Measurements from ENCODE around the gene CPEB1.

The CPEB1 gene

DNA sequence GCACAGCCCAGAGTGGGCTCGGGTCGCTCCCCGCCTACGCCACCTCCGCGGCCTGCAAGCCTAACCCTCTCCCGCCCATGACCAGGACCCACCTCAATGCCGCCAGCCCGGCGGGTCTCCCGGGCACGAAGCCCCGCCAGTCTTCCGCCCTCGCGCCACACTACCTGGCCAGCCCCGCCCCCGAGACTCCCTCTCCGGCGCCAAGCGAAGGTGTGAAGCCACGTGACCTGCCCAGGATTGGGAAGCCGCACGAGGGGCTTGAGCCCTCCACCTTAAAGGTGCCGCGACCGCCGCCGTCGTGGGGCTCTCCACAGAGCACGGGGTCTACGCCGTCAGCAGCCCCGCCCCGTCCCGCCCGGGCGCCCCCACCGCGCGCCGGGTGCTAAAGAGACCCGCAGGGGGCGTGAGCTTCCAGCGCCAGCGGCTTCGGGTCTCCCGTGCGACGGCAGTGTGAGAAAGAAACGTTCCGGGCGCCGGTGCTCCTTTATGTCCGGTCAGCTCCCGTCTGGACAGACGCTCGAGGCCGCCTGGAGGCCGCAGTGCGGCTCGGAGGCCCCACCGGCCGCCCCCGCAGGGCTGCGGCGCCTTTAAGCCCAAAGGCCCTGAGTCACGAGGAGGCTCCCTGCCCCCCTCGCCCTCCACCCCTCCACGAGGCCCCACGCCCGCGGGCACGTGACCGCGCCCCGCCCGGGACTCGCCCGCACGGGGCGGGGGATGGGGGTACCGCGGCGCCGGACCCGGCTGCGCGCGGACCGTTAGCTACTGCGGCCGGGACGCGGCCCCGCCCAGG lies at the start of gene CPEB1:
Gene CPEB1, minus strand, starts transcription at position 319 of the 790 bp plus-strand sequence. CDS start 18,904 bp downstream, outside the sequence.
- DNase-seq (ENCODE audit: low read depth) = peak; percentile 59

DNA sequence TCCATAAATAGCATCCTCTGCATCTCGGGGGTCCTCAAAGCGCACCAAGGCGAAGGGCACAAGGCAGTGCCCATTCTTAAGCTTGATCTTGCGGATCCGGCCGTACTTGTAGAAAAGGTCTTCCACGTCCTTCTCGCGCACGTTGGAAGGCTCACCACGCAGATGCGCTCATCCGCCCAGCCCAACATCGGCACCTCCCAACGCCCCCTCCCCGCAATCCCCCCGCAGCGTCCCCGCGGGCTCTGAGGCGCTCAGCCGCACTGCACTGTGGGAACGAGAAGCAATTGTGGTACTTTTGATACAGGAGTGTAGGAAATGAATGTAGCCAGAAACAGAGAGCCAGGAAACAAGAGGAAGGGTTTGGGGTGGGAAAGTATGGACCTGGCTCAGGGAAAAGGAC lies 45.0 kb upstream of the CPEB1 start:
- no peak for DNase-seq (ENCODE audit: low read depth)

DNA sequence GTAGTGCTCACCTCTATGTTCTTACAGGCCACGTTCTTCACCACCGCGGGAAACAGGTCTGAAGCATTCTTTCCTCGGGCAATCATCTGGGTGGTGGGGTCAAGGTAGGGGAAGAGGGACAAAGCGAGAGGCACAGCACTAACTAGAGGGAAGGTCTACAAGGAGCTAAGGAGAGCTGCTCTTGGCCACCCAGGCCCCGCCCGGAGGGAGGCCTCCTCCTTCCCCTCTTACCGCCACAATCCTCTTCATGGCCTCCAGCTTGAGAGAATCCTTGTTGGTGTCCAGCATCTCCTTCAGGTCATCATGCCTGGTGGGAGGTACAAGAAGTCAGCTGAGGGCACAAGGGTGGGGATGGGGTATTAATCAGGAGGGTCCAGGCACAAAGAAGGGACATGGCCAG lies 42.0 kb upstream of the CPEB1 start:
- no peak for DNase-seq (ENCODE audit: low read depth)

DNA sequence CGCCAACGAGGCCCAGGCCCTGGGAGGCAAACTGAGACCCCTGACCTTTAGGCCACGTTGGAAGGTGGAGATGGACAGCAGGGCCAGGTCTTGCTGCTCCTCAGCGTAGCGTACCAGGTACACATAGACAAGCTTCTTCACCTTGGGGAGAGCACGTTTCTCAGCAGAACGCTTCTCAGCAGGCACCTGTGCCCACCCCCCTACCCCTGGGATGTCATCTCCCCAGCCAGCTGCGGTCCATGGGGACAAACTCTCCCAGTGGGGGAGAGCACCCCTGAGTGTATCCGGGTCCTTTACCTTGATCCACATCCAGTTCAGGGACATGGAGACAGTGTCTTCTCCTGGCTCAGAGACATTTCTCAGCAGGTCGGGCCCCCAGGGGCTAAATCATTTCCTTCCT lies 41.5 kb upstream of the CPEB1 start:
- DNase-seq (ENCODE audit: low read depth) = no peak

DNA sequence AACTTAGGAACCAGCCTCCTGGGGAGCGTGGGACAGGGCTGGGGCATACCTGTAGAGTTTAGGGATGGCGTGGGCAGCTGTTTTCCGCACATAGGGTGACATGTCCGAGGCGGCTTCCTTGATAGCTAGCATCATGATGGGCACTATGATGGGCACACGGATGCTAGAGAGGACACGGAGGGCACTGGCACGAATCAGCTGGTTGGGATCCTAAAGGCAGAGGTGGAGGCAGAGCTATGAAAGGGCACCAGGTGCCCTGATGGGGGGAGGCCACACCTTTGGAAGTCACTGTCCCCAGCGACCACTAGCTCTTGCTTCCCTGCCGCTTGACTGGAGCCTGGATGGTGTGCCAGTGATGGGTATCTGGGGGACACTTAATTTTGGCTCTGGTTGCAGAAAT lies 34.2 kb upstream of the CPEB1 start:
- DNase-seq (ENCODE audit: low read depth) = no peak

DNA sequence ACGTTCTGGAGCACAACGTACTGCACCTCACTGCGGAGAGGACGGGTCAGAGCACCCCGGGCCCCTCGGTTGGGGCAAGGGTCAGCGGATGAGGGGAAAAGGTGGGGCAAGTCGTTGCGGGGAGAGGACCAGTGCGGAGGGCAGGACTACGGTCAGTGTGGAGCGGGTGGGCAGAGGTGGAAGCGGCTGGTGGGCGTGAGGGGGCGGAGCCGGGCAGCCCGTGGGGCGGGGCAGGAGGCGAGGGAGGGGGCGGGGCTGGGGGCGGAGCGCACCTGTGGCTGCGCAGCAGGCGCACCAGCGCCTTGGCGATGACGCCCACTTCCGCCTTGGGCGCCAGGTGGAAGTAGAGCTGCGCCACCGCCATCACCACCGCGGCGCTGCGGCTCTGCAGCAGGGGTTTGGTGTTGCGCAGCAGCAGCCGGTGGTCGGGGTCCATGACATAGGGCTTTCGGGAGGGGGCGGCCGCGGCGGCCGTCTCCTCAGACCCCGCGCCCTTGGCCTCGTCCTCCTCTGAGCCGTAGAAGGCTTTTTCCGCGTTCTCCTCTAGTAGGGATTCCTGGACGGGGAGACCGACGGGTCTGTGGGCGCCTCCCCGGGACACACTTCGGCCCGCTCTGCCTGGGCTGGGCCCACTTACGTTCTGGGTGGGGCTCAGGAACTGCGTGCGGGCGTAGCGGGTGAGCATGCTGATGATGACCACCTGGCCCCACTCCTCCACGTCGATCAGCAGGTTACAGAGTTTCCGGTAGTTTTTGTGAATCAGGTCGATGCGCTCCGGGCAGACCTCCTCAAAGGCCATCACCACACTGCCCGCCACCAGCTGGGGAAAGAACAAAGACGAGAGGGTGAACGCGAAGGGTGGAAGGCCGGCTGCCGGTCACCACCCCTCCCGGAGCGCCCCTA lies 33.3 kb upstream of the CPEB1 start:
- DNase-seq (ENCODE audit: low read depth) = peak; percentile 78

DNA sequence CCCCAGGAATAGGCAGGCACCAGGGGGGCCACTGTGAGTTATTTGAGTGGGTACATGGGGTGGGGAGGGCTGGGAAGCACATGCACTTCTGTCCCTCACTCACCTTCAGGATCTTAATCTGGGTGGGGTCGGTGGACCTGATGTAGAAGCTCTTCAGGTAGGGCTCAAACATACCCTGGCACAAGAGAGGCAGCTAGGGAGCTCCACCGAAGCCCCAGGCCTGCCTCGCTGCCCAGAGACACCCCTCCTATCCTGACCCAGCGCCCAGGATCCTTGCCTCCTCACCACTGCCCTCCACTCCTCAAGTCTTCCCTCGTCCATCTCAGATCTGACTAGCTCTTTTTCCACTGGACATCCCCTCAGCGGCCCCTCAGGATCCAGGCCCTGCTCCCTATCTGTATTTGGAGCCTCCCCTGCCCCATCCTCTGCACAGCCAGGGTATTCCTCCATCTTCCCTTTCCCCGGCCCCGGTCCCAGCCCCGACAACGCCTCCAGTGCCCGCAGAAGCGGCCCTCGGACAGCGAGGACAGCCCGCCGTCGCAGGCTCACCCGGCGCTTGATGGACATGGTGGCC lies 32.5 kb upstream of the CPEB1 start:
- DNase-seq (ENCODE audit: low read depth) = no peak

DNA sequence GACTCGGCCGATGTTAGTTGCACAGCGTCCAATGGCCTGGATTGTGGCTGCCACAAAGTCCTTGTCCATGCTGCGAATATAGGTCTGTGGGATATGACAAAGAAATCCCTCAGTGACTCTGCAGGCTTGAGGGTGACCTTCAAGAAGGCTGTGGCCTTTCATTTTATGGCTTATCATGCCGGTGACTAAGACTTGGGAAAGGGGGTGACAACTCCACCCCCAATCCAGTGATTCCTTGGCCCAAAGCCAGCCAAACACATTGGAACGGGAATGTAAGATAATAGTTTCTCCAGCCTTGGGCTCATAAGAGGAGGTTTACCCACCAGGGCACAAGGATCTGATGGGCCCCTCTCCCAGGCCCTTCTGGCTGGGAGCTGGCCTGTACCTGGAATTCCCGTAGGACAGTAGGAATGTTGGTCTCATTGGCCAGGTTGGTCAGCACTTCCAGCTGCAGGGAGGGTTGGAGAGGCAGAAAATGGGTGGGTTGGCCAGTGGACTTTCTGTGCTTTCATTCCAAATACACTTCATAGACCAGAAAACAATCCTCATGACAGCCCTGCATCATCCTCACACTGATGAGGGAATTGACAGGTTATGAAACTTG lies 30.7 kb upstream of the CPEB1 start:
- no peak for DNase-seq (ENCODE audit: low read depth)

DNA sequence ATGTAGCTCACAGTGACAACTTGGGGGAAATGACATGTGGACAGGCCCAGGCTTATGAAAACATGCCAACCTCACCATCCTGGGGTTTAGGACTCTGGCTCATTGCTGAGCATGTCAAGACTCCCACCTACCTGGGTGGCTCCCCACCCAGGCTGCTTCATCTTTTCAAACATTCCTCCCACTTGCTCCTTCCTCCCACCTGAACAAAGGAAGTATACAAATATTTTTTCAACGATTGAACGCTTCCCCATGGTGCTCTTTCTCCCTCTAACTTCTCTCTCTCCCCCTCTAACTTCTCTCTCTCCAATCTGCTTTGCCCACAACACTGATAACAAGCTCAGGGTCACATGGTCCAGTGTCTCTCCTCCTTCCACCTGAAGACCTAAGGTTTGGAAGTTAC lies 27.7 kb upstream of the CPEB1 start:
- DNase-seq (ENCODE audit: low read depth) = no peak

DNA sequence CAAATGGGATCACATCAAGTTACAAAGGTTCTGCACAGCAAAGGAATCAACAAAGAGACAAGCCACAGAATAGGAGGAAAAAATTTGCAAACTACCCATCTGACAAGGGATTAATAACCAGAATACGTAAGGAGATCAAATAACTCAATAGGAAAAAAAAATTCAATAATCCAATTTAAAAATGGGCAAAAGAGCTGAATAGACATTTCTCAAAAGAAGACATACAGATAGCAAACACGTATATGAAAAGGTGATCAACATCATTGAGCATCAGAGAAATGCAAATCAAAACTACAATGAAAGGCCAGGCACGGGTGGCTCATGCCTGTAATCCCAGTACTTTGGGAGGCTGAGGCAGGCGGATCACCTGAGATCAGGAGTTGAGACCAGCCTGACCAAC lies 23.5 kb upstream of the CPEB1 start:
- DNase-seq (ENCODE audit: low read depth) = no peak

DNA sequence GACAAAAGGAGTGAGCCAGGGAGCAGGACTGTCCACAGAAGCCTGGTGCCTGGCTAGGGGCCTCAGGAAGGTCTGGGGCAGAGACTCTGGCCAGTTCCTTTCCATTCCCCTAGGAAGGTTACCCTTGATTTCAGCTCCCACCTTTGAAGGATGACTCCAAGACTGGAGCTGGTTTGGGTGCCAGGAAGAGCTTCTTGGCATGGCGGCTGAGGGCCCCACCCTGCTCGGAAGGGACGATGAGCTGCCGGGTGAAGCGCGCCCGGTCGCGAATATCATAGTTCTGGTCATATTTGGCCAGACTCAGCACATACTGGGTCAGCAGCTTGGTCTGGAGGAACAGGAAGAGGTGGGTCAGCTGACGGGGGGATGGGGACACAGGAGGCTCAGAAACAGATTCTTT lies 19.4 kb upstream of the CPEB1 start:
- DNase-seq (ENCODE audit: low read depth) = no peak

DNA sequence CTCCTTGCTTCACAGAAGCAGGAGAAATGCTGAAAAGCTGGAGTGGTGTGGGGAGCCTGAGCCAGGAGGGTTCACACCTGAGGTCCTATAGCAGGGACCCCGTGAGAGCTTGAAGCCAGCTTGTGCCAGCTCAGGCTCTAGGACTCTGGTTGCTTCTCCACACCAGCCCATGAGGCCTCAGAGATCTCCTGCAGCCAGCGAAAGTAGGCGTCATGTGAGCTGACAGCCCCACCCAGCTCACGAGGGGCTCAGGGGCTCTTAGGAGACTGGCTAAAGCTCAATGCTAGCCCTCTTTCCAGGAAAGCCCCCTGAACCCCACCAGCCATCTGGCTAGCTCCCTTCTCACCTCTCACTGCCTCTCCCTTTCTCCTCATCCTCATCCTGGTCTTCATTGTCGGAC lies 16.9 kb upstream of the CPEB1 start:
- DNase-seq (ENCODE audit: low read depth) = no peak

DNA sequence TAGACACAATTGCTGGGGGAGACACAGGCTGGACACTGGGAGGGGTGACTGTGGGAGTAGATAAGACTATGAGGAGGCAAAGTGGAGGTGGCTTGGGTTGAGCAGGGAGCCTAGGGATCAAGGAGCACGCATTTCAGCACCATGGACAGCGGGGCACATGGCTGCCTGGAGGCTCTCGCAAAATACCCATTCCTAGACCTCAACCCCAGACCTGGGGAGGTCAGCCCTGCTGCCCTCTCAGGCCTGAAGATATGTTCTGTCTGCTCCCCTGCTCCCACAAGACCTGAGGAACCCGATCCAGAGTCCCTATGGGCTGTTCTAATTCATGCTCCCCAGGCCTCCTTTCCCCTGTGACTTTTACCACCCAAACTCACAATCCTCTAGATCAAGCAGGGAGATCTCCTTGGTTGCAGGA lies 16.0 kb upstream of the CPEB1 start:
- no peak for DNase-seq (ENCODE audit: low read depth)

DNA sequence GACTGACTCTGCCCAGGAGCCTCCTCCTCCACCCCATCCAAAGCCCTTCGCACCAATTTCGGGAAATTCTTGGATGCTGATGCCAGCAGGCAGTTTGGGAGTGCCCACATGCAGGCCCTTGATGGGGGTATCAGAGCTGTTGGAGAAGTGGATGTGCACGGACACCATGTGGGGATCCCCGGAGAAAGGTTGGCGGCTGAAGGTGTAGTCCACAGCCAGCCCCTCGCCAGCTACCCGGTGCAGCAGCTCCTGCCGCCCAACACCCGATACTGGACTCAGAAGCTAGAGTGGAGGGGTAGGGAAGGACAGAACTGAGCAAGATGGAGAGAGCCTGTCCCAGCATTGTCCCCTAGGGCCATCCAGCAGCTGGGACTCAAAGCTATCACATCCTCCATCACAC lies 15.5 kb upstream of the CPEB1 start:
- no peak for DNase-seq (ENCODE audit: low read depth)

DNA sequence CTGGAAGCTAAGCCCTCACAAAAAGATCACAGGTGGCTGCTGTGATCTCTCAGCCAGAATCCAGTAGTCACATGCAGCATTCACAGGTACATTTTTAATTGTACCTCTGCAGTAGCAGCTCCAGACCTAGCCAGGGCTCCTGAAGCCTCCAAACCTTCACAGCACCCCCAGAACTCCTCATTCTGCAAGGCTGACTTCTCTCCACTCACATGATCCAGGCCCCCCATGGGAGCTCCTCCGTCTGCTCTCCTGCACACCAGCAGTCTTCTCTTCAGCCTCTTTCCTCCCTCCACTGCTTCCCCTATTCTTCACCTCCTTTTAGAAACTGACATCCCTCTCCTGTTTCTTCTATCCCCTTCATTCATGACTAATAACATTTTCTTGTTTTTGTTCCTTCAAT lies 13.2 kb upstream of the CPEB1 start:
- DNase-seq (ENCODE audit: low read depth) = no peak

DNA sequence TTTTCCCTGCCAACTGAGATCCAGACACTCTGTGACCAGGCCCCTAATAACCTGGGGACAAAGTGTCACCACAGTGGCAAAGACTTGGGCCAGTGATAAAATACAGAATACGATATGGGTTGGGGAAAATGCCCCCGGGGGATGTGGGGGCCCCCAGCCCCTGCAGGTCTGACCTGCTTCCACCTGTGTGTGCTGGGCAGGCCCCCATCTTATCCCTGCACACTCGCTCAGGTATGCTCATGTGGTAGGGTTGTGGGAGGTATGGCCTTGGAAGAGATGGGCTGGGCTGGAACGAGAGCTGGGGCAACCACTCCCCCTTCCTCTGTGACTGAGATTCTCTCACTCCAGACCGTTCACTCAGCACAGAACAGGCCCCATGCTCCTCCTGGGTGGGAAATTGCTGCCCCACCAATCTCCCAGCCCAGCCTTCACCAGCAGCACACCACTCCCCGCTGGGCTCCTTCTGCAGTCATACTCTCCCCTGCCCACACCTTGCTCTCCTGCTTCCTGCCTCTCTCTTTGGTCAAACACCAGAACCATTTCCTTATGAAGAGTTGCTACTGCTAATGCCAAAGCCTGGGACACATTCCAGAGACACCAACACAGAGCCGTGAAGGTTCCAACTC lies 9.6 kb upstream of the CPEB1 start:
- DNase-seq (ENCODE audit: low read depth) = no peak

DNA sequence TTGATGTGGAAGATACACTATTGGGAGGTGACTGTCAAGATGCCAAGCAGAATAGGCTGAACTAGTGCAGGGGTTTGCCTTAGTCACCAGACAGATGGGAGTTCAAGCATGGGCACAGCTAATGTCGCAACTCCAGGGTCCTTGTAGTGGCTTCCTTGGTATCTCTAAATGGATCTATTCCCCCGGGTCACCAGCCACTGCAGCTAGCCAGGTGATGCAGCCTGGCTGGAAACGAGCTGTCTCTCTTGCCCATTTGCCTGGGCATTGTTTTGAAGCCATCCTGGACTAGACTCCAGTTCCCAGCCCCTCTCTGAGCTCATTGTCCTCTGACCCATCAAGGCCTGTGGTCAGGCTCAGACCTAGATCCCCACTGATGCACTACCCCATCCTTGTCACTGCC lies 8.4 kb upstream of the CPEB1 start:
- no peak for DNase-seq (ENCODE audit: low read depth)

DNA sequence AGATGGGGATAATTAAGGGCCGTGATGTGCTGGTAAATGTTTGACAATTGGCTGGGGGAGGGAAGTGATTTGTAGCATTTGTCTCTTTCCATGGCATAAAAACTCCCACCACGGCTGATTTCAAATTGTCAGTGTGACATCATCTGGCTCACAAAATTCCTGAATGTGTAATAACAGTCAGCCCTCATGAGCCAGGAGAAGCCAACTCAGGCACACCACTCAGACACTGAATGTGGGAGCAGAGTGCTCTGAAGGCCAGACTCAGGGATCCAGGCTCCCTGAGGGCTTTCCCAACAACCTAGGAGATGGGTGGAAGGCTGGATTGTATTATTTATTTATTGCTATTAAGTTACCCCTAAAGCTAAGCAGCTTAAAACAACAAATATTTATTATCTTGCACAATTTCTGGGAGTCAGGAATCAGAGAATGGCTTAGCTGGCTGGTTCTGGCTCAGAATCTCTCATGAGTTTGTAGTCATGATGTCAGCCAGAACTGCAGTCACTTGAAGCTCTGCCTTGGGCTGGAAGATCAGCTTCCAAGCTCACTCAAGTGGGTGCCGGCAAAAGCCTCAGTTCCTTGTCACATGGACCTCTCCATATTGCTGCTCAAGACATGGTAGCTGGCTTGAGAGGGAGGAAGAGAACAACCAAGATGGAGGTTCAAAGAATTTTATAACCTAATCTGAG lies 6.5 kb upstream of the CPEB1 start:
- DNase-seq (ENCODE audit: low read depth) = no peak

DNA sequence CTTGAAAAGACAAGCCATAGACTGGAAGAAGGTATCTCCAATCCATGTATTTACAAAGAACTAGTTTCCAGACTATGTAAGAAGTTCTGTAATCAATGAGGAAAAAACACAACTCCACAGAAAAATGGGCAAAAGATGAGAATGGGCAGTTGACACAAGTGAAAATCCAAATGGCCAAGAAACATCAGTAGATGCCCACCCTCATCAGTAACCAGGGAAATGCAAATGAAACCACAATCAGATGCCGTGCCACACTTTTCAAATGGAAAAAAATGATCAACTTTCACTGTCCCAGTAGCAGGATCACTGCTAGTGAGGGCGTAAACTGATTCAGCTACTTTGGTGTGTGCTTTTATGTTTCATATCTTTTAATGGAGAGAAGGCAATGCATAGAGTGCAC lies 4.5 kb upstream of the CPEB1 start:
- no peak for DNase-seq (ENCODE audit: low read depth)

DNA sequence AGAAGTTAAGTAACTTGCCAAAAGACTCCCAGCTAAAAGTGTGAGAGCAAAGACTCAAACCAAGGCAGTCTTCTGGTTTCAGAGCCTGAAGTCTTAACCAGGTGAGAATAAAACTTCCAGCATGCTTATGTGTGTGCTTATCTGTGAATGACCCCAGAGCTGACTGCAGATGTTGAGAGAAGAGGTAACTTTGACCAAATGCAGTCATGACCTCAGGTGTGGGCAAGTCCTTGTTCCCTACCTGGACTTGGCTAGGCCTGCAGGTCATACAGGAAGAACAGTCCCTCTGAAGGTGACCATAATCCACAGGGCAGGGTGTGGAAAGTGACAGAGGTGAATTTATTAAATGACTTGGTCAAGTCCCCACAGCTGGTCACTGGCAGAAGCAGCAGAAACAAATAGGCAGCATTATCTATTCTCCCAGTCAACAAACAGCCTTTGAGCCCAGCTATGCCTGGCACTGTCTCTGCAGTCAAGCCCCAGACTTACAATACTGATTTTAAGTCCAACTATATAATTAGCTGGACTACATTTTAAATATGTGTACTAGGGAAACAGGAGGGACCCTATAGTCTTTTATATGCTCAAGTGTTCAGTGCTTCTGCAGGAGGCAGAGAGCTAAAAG lies 3.0 kb upstream of the CPEB1 start:
- no peak for DNase-seq (ENCODE audit: low read depth)
